ENCODE measurements around the gene HHAT.
A peak's percentile ranks its signal among the peaks of the same experiment; 100 is the strongest.

Gene HHAT

DNA sequence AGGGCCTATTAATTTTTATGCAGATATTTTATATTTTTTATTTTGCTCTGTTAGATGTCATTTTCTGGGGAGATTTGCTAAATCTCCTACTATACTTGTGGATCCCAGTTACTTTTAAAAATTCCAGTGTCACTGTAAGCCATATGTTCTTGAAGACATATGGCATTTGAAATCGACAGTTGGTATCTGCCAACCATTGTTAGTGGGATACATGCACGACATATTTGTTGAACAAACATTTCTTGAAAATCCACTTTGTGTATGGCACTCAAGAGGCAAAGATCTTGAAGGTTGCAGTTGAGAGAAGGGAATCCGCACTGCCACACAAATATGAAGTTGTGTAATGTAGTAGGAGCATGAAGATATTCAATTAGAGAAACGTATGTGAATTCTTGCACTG lies 287.7 kb downstream of the HHAT start:
- DNase-seq, result no peak

GRCh38 chr1:210617293-210617692 lies 288.6 kb downstream of the HHAT start:
- DNase-seq, result no peak

- DNase-seq, result no peak
Observed at GRCh38 chr1:210618369-210618768, 289.7 kb downstream of the HHAT start.

DNA sequence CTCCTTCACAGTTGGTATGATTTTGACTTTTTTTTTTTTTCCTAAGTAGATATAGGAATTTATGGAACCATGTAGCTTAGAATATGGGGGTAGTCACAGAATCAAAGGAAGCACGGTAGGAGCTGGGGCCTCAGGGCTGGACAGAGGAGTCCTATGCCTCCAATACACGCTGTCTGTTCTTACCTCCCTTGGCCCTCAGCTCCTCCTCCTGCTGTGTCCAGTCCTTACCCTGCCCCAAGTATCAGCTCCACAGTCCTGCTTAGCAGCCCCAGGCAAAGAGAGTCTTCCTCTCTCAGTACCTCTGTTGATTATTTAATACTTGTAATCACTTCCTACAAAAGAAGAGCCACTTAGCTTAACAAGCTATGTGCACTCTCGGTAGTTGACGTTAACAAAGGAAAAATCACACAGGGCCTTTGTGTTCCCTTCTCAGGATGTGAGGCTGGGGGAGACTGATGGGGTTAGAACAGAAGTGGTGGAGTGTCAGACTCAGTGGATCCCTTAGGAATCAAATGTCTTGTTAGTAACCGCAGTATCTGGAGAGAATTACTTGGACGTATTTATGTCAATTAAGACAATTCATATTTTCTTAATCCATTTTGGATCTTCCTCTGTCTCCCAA lies 292.3 kb downstream of the HHAT start:
- no peak for DNase-seq

GRCh38 chr1:210621712-210622111 lies 293.0 kb downstream of the HHAT start:
- no peak for DNase-seq

DNA sequence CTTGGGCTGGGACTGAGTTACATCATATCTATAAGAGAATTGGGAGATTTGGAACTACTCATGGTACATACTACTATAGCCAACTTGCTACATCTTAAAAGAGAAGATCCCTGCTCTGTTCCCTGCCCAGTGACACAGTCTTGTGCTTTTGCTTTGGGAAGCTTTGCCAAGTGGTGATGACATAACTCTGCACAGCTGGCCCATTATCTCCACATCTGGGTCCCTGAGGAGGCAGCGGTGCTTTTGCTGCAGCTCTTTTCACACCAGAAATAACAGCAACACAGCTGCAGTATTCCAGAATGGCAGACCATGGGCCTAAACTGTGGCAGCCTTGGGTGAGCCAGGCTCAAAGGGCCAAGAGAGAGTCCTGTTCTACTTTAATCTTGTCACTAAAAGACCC lies 296.0 kb downstream of the HHAT start:
- DNase-seq, result no peak

DNA sequence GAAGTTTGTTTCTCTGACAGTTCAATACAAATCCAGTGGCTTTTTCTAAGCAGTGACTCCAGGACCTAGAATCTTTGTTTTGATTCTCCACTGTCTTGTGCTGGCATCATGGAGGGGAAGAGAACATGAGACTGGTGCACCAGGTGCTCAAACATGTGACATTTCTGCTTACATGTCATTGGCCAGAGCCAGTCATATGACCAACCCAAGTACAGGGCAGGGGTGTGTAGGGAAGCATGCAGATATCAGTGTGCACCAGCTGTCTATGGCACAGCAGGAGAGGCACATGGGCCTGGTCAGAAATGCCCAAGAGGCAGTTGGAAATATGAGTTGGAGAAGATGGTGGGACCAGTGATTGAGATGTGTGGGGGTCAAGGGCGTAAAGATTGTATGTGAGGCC lies 297.0 kb downstream of the HHAT start:
- no peak for DNase-seq

- no peak for DNase-seq
Observed at GRCh38 chr1:210626341-210626740, 297.6 kb downstream of the HHAT start.

GRCh38 chr1:210627755-210628154 lies 299.1 kb downstream of the HHAT start:
- DNase-seq, result no peak

- DNase-seq, result no peak
Observed at GRCh38 chr1:210629276-210629675, 300.6 kb downstream of the HHAT start.

- no peak for DNase-seq
Observed at GRCh38 chr1:210631399-210631798, 302.7 kb downstream of the HHAT start.

- no peak for DNase-seq
Observed at GRCh38 chr1:210633140-210633539, 304.4 kb downstream of the HHAT start.

GRCh38 chr1:210633636-210634035 lies 304.9 kb downstream of the HHAT start:
- DNase-seq, result no peak

DNA sequence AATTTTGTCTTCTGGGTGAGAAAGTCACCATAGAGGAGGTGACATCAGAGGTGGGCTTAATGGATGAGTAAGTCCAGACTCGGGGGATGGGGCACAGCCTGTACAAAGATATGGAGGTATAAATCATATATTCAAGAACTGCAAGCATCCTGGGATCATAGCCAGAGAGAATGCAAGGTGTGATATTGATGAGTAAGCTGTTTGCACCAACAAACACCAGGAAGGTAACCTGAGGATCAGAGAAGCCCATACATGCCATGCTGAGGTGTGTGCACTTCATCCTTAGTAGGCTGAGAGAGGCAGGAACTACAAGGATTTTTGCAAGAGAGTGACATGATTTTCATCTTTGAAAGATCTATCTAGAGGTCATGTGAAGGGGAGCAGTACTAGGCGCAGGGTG lies 306.4 kb downstream of the HHAT start:
- DNase-seq, result no peak

GRCh38 chr1:210641582-210641981 lies 312.9 kb downstream of the HHAT start:
- no peak for DNase-seq

DNA sequence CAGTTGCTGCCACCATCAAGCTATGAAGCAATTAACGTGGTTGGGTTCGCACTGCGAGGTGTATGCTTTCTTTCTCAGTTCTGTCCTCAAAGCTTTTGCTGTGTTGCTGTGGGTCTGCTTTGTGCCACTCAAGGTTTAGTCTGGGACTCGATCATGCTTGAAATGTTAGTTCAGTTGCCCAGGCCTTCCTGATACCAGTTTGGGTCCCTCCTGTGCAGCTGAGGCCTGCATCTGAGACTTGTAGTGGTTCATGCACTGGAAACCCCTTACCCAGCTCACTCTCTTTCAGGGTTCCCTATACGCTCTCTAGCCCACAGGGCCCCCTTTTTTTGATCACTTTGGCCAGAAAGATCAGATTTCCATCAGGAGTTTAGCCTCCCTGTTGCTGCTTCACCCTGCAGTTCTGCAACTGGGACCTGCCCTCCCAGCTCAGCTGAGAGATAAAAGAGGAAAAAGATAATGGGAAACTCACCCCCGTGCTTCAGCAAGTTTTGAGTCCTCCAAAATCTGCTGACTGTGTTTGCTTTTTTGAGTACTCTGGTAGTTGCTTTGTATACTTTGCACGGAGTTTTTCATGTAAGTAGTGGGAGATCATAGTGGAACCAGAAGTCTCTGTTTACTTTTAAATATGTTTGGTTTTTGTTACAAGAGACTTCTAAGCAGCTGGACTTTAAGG lies 317.0 kb downstream of the HHAT start:
- DNase-seq, result no peak

- DNase-seq, result no peak
Observed at GRCh38 chr1:210646258-210646616, 317.5 kb downstream of the HHAT start.

DNA sequence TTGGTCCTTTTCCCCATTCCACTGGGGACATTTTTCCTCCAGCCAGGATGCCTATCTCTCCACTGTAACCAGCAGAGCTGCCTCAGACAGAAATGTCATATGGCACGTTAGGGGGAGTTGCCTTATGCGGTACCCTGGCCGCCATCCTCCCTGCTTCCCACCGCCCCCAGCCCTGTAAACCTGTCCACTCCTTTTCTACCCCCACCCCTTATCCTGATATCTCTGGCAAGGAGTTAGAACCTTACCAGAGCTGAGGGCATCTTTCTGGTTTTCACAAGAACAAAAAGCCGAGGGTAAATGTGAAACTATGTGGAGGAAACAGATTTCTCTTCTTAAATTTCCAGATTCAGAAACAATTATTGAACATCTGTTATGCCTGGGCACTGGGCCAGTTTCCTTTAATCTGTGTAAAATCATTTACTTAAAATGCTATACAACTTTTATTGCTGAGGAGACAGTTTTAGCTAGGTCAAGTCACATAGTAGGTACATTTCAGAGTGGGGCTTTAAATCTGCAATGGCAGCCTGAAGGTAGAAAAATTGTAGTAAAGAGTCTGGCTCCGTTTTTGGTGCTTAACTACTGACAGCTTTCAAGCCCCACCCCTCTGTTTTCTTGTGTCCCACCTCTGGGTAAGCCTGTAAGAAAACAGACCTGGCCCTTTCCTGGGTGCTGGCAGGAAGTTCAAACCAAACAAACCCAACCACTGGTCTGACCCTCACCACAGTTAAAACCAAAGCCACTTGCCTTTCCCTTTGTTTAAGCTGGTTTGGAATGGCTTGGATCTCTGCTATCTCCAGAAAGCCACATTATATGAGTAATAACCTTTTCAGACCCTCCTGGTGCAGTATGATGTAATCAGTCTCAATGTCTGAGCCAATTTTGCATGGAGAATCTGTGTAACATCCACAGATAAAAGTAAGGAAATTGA lies 319.0 kb downstream of the HHAT start:
- DNase-seq, result no peak

- no peak for DNase-seq
Observed at GRCh38 chr1:210648588-210649269, 320.0 kb downstream of the HHAT start.

DNA sequence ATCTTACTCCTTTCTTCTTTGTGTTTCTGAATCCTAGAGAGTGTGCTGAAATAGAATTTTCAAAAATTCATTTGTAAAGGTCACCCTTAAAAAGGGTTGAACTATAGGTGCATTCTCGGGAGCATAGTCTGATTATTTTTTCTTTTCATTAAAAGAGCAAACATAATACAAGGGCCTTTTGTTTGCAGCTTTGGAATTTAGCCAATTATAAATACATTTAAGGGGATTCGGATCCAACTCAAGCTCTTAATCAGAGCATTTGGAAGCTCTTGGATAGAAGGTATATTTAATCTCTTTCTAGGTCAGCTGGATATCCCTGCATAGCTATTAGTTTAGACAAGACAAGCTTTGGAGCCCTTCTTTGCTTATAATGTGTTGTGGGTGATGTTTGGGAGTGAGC lies 321.7 kb downstream of the HHAT start:
- no peak for DNase-seq

DNA sequence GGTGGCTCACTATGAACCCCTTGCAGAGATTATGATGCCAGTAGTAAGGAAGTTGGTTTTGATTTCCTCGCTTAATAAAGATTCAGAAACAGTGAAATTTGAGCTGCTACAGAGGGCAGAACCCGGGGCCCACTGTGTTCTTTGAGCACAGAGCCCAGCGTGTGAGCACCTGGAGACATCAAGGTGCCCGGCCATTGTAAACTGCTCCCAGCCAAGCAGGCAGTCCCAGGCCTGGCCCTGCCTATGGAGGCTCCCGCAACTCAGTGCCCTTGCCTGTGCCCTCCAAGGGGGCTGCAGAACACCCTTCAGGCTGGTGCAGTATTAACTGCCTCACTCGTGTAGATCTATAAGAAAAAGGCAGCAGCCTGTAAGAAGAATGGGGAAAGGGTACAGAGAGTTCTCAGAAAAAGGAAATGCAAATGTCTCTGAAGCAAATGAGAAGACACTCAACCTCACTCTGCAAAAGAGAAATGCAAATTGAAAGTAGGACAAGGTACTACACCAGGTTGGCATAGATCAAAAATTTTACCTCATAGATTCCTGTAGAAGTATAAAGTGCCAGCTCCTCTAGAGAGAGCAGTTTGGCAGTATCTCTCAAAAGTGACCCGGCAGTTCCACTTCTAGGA lies 323.7 kb downstream of the HHAT start:
- no peak for DNase-seq

GRCh38 chr1:210653771-210654170 lies 325.1 kb downstream of the HHAT start:
- DNase-seq, result peak in 1 of 2 donors; percentile 9

Measured in bone marrow (tissue), 2 donors.